Keratinocyte (primary cell): ENCODE measurements around the gene NDUFC2. TPM values are rescaled to one million over a fixed set of nuclear protein-coding genes. Genes with fewer than 3 reads are reported as not detected.
"Not testable (repeated sequence)": the region's sequence is repeated elsewhere in the genome, so short reads cannot be mapped to it uniquely, and the experiment has no call there.

ENCODE experiments used
- DNase-seq: peaks from one replicate; pipeline ENCODE4 v3.0.0-alpha.2; 2011; ENCODE audit warnings: low read depth, missing footprints, low spot score
- FAIRE-seq: peaks from 2 replicates; lab custom pipeline; 2011; peaks lifted over from hg19 to GRCh38; lab: Jason Lieb, UNC
- H2AFZ ChIP-seq: 2 replicates; pipeline ENCODE4 v1.6.0; 2012; ENCODE audit warnings: low read length, control low read depth, inconsistent platforms; ENCODE audit not compliant: control insufficient read depth
- H3K27ac ChIP-seq: 2 replicates; pipeline ENCODE4 v1.5.1; 2011; ENCODE audit warnings: low read length; ENCODE audit not compliant: control insufficient read depth, insufficient read depth
- H3K27me3 ChIP-seq: 3 replicates; pipeline ENCODE4 v1.6.0; 2011; ENCODE audit warnings: low read length; ENCODE audit not compliant: control insufficient read depth, insufficient read depth; ENCODE audit errors: extremely low read depth
- H3K36me3 ChIP-seq, 2 experiments: 2 replicates in 1 of 2; 3 replicates in 1 of 2; pipeline ENCODE4 v1.5.1; 2011; ENCODE audit warnings: low read length in 2 of 2, mild to moderate bottlenecking in 1 of 2; ENCODE audit not compliant: control insufficient read depth in 2 of 2, insufficient read depth in 2 of 2; ENCODE audit errors: extremely low read depth in 1 of 2
- H3K4me1 ChIP-seq: 3 replicates; pipeline ENCODE4 v1.5.1; 2011; ENCODE audit warnings: low read length; ENCODE audit not compliant: control insufficient read depth, insufficient read depth; ENCODE audit errors: extremely low read depth
- H3K4me2 ChIP-seq: 3 replicates; pipeline ENCODE4 v1.6.0; 2011; ENCODE audit warnings: low read depth, low read length; ENCODE audit not compliant: control insufficient read depth, insufficient read depth; ENCODE audit errors: extremely low read depth
- H3K4me3 ChIP-seq, 3 experiments: fragments of 200-600 bp in 1 of 3; sonication (generic) in 1 of 3; 2 replicates in 2 of 3; 3 replicates in 1 of 3; pipeline ENCODE4 v1.5.1; 2011 to 2016; ENCODE audit warnings: low read length in 3 of 3, mild to moderate bottlenecking in 3 of 3, control low read depth in 2 of 3, inconsistent platforms in 1 of 3, low read depth in 1 of 3, mixed read lengths in 1 of 3, mixed run types in 1 of 3, moderate library complexity in 1 of 3; ENCODE audit not compliant: control insufficient read depth in 2 of 3, insufficient read depth in 2 of 3; ENCODE audit errors: extremely low read depth in 1 of 3
- H3K79me2 ChIP-seq: 2 replicates; pipeline ENCODE4 v1.6.0; 2012; ENCODE audit warnings: low read length; ENCODE audit not compliant: control insufficient read depth, insufficient read depth
- H3K9ac ChIP-seq: 3 replicates; pipeline ENCODE4 v1.6.0; 2011; ENCODE audit warnings: low read length; ENCODE audit not compliant: control insufficient read depth, insufficient read depth; ENCODE audit errors: extremely low read depth
- H3K9me1 ChIP-seq: 3 replicates; pipeline ENCODE4 v1.6.0; 2011; ENCODE audit warnings: low read length; ENCODE audit not compliant: control insufficient read depth, insufficient read depth; ENCODE audit errors: extremely low read depth
- H3K9me3 ChIP-seq: 2 replicates; pipeline ENCODE4 v1.5.1; 2012; ENCODE audit warnings: low read depth, low read length; ENCODE audit not compliant: control insufficient read depth
- H4K20me1 ChIP-seq: 3 replicates; pipeline ENCODE4 v1.6.0; 2011; ENCODE audit warnings: low read length; ENCODE audit not compliant: control insufficient read depth, insufficient read depth; ENCODE audit errors: extremely low read depth
- EZH2 ChIP-seq: IDR thresholded peaks from one replicate; pipeline ENCODE4 v1.6.1; 2012; ENCODE audit warnings: inconsistent platforms, mild to moderate bottlenecking, low read length, moderate library complexity
- dilution Hi-C: fragments of 300-500 bp; cut with MboI; formaldehyde crosslinking; loops from one replicate; pipeline ENCODE4 v1.7.0; 2020; ENCODE audit warnings: low sequenced_read_pairs; ENCODE audit not compliant: extremely low pct_ligation_motif_present
- polyA plus RNA-seq, 5 experiments: library from polyadenylated mRNA; depleted of rRNA in 3 of 5; stranded (reverse) in 3 of 5; stranded (forward) in 1 of 5; unstranded in 1 of 5; fragments of >200 nt; gene quantifications; 1 replicate in 1 of 5; 2 replicates in 3 of 5; 3 replicates in 1 of 5; pipeline versions ENCODE4 v1.2.1 to v1.2.3, GENCODE V29; 2011 to 2012; ENCODE audit warnings: missing spikeins in 2 of 5, low read depth in 1 of 5, low replicate concordance in 1 of 5
- TF ChIP-seq, protein P1 (sequence below), 3 experiments: IDR thresholded peaks in 1 of 3; conservative IDR thresholded peaks in 1 of 3; optimal IDR thresholded peaks in 1 of 3; 2 replicates in 2 of 3; 3 replicates in 1 of 3; pipeline versions ENCODE3 to v1.5.1; 2011; ENCODE audit warnings: low read length in 3 of 3, mild to moderate bottlenecking in 3 of 3, moderate library complexity in 2 of 3, control low read depth in 1 of 3, inconsistent platforms in 1 of 3; ENCODE audit not compliant: insufficient read depth in 2 of 3; ENCODE audit errors: extremely low read depth in 1 of 3

The NDUFC2 gene
- polyA plus RNA-seq, 1 donor (not counting 4 experiments of a cell fraction or from before 2014, with no cell fraction given) = 150 TPM

- Histone ChIP-seq H3K4me1 (no peaks in the 10 kb centered on the region), H3K79me2 (no peaks in the 10 kb centered on the region), H3K27ac (no peak overlapping the region), H4K20me1 (no peaks in the 10 kb centered on the region), H3K9me3 (no peaks in the 10 kb centered on the region), H3K27me3 (no peaks in the 10 kb centered on the region), H3K4me2 (no peak overlapping the region), H3K9ac (no peak overlapping the region), H3K4me3 (no peak overlapping the region), H2AFZ (no peak overlapping the region), H3K9me1 (no peaks in the 10 kb centered on the region), H3K36me3 (no peaks in the 10 kb centered on the region)
- FAIRE-seq (no peak), DNase-seq (no peak)
- no peak for TF ChIP-seq EZH2
- TF ChIP-seq, protein P1, sequence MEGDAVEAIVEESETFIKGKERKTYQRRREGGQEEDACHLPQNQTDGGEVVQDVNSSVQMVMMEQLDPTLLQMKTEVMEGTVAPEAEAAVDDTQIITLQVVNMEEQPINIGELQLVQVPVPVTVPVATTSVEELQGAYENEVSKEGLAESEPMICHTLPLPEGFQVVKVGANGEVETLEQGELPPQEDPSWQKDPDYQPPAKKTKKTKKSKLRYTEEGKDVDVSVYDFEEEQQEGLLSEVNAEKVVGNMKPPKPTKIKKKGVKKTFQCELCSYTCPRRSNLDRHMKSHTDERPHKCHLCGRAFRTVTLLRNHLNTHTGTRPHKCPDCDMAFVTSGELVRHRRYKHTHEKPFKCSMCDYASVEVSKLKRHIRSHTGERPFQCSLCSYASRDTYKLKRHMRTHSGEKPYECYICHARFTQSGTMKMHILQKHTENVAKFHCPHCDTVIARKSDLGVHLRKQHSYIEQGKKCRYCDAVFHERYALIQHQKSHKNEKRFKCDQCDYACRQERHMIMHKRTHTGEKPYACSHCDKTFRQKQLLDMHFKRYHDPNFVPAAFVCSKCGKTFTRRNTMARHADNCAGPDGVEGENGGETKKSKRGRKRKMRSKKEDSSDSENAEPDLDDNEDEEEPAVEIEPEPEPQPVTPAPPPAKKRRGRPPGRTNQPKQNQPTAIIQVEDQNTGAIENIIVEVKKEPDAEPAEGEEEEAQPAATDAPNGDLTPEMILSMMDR (optimal IDR thresholded peaks at IDR 0.05 in 1 of 3, IDR thresholded peaks at IDR 0.05 in 1 of 3, conservative IDR thresholded peaks at IDR 0.05 in 1 of 3; ENCODE audit: extremely low read depth in 1 of 3, insufficient read depth in 2 of 3, low read length in 3 of 3) = no peak
- dilution Hi-C loops = no loop called here
Observed at GRCh38 chr11:78061088-78061920, 18.4 kb downstream of the NDUFC2 start.

DNA sequence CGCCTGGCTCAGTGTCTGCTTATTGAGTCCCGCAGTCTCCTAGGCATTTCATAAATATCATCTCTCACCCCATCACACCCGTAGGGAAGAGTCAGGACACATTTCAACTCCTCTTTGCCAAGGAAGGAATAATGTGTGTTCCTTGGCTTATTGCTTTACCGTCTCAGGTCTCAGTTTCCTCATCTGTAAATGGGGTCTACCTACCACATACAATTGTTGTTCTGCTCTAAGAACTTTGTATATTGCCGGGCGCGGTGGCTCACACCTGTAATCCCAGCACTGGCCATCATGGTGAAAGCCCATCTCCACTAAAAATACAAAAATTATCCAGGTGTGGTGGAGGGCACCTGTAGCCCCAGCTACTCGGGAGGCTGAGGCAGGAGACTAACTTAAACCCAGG lies 19.1 kb downstream of the NDUFC2 start:
- DNase-seq = no peak
- dilution Hi-C loops = no loop called here
- no peak overlapping the region for H3K9ac ChIP-seq
- no peaks in the 10 kb centered on the region for H3K9me3 ChIP-seq
- no peak overlapping the region for H3K4me3 ChIP-seq
- H3K9me1 ChIP-seq = no peaks in the 10 kb centered on the region
- no peaks in the 10 kb centered on the region for H3K4me1 ChIP-seq
- TF ChIP-seq EZH2 = no peak
- TF ChIP-seq, protein P1 (optimal IDR thresholded peaks at IDR 0.05 in 1 of 3, IDR thresholded peaks at IDR 0.05 in 1 of 3, conservative IDR thresholded peaks at IDR 0.05 in 1 of 3; ENCODE audit: extremely low read depth in 1 of 3, insufficient read depth in 2 of 3, low read length in 3 of 3) = no peak
- no peaks in the 10 kb centered on the region for H3K79me2 ChIP-seq
- H4K20me1 ChIP-seq = no peaks in the 10 kb centered on the region
- no peak for FAIRE-seq
- no peak overlapping the region for H3K4me2 ChIP-seq
- no peak overlapping the region for H2AFZ ChIP-seq
- no peaks in the 10 kb centered on the region for H3K36me3 ChIP-seq
- H3K27ac ChIP-seq = no peak overlapping the region
- no peaks in the 10 kb centered on the region for H3K27me3 ChIP-seq

DNA sequence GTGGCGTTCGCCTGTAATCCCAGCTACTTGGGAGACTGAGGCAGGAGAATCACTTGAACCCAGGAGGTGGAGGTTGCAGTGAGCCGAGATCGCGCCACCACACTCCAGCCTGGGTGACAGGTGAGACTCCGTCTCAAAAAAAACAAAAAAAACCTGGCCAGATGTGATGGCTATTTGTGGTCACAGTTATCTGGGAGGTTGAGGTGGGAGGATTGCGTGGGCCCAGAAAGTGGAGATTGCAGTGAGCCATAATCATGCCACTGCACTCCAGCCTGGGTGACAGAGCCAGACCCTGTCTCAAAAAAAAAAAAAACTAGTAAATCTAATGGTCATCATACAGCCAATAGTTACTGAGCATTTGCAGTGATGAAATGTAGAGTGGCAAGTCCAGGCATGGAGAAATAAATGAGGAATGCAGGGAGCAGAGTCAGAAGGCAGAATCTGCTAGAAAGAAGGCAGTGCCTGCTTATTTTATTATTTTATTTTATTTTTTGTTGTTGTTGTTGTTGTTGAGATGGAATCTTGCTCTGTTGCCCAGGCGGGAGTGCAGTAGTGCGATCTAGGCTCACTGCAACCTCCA lies 19.8 kb downstream of the NDUFC2 start:
- H3K27me3 ChIP-seq, H3K79me2 ChIP-seq, DNase-seq, H3K4me1 ChIP-seq, H3K4me3 ChIP-seq, H3K9me1 ChIP-seq, dilution Hi-C loops, H3K27ac ChIP-seq, H3K4me2 ChIP-seq, H3K36me3 ChIP-seq, FAIRE-seq, H2AFZ ChIP-seq, H3K9ac ChIP-seq, H4K20me1 ChIP-seq, H3K9me3 ChIP-seq: not testable (repeated sequence)
